Activated gamma-delta T cell treated with anti-CD3 and anti-CD28 coated beads, Interleukin-2, amount 50 U/mL, for 16 hours (primary cell): Measurements from ENCODE around the gene CYP4F22.
A peak's percentile ranks its signal among the peaks of the same experiment; 100 is the strongest.

Experiments used
- DNase-seq: peaks from one replicate; pipeline ENCODE4 v3.0.0-alpha.2; 2020; ENCODE audit warnings: low read depth

CYP4F22 gene

GRCh38 chr19:15536350-15536749, 28.0 kb downstream of the CYP4F22 start:
- no peak for DNase-seq

- DNase-seq: no peak
Measured at GRCh38 chr19:15538774-15539173, 30.4 kb downstream of the CYP4F22 start.

GRCh38 chr19:15539638-15540037, 31.3 kb downstream of the CYP4F22 start:
- DNase-seq: no peak

GRCh38 chr19:15540435-15540834, 32.1 kb downstream of the CYP4F22 start:
- no peak for DNase-seq

- DNase-seq: no peak
Measured at GRCh38 chr19:15544283-15544682, 36.0 kb downstream of the CYP4F22 start.

- no peak for DNase-seq
Measured at GRCh38 chr19:15544970-15545369, 36.6 kb downstream of the CYP4F22 start.

- no peak for DNase-seq
Measured at GRCh38 chr19:15548648-15549047, 40.3 kb downstream of the CYP4F22 start.

- no peak for DNase-seq
Measured at GRCh38 chr19:15549581-15549980, 41.3 kb downstream of the CYP4F22 start.

- no peak for DNase-seq
Measured at GRCh38 chr19:15550273-15550672, 41.9 kb downstream of the CYP4F22 start.

GRCh38 chr19:15550929-15551292, 42.6 kb downstream of the CYP4F22 start:
- DNase-seq: peak; percentile 1

- DNase-seq: peak; percentile 43
Measured at GRCh38 chr19:15551293-15552004, 43.1 kb downstream of the CYP4F22 start.

- DNase-seq: no peak
Measured at GRCh38 chr19:15555021-15555420, 46.7 kb downstream of the CYP4F22 start.

GRCh38 chr19:15555759-15556633, 47.7 kb downstream of the CYP4F22 start:
- DNase-seq: peak; percentile 96

GRCh38 chr19:15556634-15557181, 48.4 kb downstream of the CYP4F22 start:
- no peak for DNase-seq

- DNase-seq: no peak
Measured at GRCh38 chr19:15557223-15557622, 48.9 kb downstream of the CYP4F22 start.

- DNase-seq: no peak
Measured at GRCh38 chr19:15562145-15562544, 53.8 kb downstream of the CYP4F22 start.

- DNase-seq: no peak
Measured at GRCh38 chr19:15562861-15563260, 54.5 kb downstream of the CYP4F22 start.

- DNase-seq: no peak
Measured at GRCh38 chr19:15563325-15563794, 55.0 kb downstream of the CYP4F22 start.

- no peak for DNase-seq
Measured at GRCh38 chr19:15563931-15564330, 55.6 kb downstream of the CYP4F22 start.

- DNase-seq: no peak
Measured at GRCh38 chr19:15564534-15565168, 56.3 kb downstream of the CYP4F22 start.

GRCh38 chr19:15570420-15570819, 62.1 kb downstream of the CYP4F22 start:
- DNase-seq: no peak

GRCh38 chr19:15575406-15575805, 67.1 kb downstream of the CYP4F22 start:
- no peak for DNase-seq
